Putamen (tissue), 1 donor: ENCODE data around the gene PDLIM7.
A peak's percentile ranks its signal among the peaks of the same experiment; 100 is the strongest.

Experiments
- DNase-seq: peaks from one replicate; pipeline ENCODE4 v3.0.0-alpha.2; 2016; ENCODE audit warnings: low spot score

PDLIM7 gene

GRCh38 chr5:177473443-177474001 lies 23.9 kb downstream of the PDLIM7 start, which contains the start of gene DBN1:
DBN1 (minus strand) TSS chr5:177473634; CDS start chr5:177473521, 113 bp downstream.
- no peak for DNase-seq

- DNase-seq = no peak
Observed at GRCh38 chr5:177472460-177473442, 24.7 kb downstream of the PDLIM7 start.

- DNase-seq = no peak
Observed at GRCh38 chr5:177471610-177472356, 25.6 kb downstream of the PDLIM7 start.

- no peak for DNase-seq
Observed at GRCh38 chr5:177470759-177471536, 26.5 kb downstream of the PDLIM7 start.

- DNase-seq = no peak
Observed at GRCh38 chr5:177469750-177470525, 27.5 kb downstream of the PDLIM7 start.

- peak; percentile 64 for DNase-seq
Observed at GRCh38 chr5:177468685-177469628, 28.4 kb downstream of the PDLIM7 start.

- DNase-seq = no peak
Observed at GRCh38 chr5:177468329-177468684, 29.1 kb downstream of the PDLIM7 start.

GRCh38 chr5:177467436-177467835 lies 30.0 kb downstream of the PDLIM7 start:
- no peak for DNase-seq

GRCh38 chr5:177466861-177467260 lies 30.5 kb downstream of the PDLIM7 start:
- DNase-seq = no peak

GRCh38 chr5:177465044-177465443 lies 32.4 kb downstream of the PDLIM7 start:
- no peak for DNase-seq

GRCh38 chr5:177462021-177462670 lies 35.3 kb downstream of the PDLIM7 start:
- no peak for DNase-seq

- no peak for DNase-seq
Observed at GRCh38 chr5:177459819-177460628, 37.4 kb downstream of the PDLIM7 start.

- no peak for DNase-seq
Observed at GRCh38 chr5:177459357-177459756, 38.0 kb downstream of the PDLIM7 start.

- peak; percentile 87 for DNase-seq
Observed at GRCh38 chr5:177458912-177459350, 38.5 kb downstream of the PDLIM7 start.

GRCh38 chr5:177457852-177458681 lies 39.3 kb downstream of the PDLIM7 start:
- no peak for DNase-seq

GRCh38 chr5:177456976-177457851 lies 40.2 kb downstream of the PDLIM7 start:
- DNase-seq = peak; percentile 87
